Measurements from ENCODE around the gene KIF26A. TPM values are rescaled to one million over a fixed set of nuclear protein-coding genes. Genes with fewer than 3 reads are reported as not detected.

The KIF26A gene
- total RNA-seq, 4 donors from 2014 or later: 4.6 to 7.2 (median 5.6) TPM

- TF ChIP-seq POLR2A (IDR thresholded peaks at IDR 0.05; ENCODE audit: low read depth): no peak
- no peak for TF ChIP-seq POLR2AphosphoS5 (IDR thresholded peaks at IDR 0.05)
- TF ChIP-seq CTCF (IDR thresholded peaks at IDR 0.05): no peak
- TF ChIP-seq EP300 (IDR thresholded peaks at IDR 0.05): no peak
- Histone ChIP-seq H3K4me3 (no peak overlapping the region), H3K4me1 (peaks cover 2 to 7% (median 5%) of the 10 kb centered on the region in 4 donors), H3K36me3 (no peaks in the 10 kb centered on the region), H3K27ac (replicated peaks in 1 of 4) (no peak overlapping the region), H3K9me3 (no peaks in the 10 kb centered on the region), H3K27me3 (peaks cover 0 to 47% (median 0%) of the 10 kb centered on the region in 4 donors)
- intact Hi-C loops (cut with DNase I): no loop called here
- WGBS: 74% methylated on average over 6 of the region's 21 CpGs
- DNase-seq (ENCODE audit: extremely low spot score): no peak
Observed at GRCh38 chr14:104111301-104112112, 26.9 kb upstream of the KIF26A start.

- DNase-seq (ENCODE audit: extremely low spot score): no peak
- no peak overlapping the region for H3K4me3 ChIP-seq
- peaks cover 0 to 53% (median under 1%) of the 10 kb centered on the region in 4 donors for H3K27me3 ChIP-seq
- H3K9me3 ChIP-seq: no peaks in the 10 kb centered on the region
- H3K4me1 ChIP-seq: peaks cover 4 to 13% (median 11%) of the 10 kb centered on the region in 4 donors
- no peaks in the 10 kb centered on the region for H3K36me3 ChIP-seq
- no peak overlapping the region for H3K27ac ChIP-seq (replicated peaks in 1 of 4)
- TF ChIP-seq CTCF (IDR thresholded peaks at IDR 0.05): no peak
- TF ChIP-seq POLR2A (IDR thresholded peaks at IDR 0.05; ENCODE audit: low read depth): no peak
- no peak for TF ChIP-seq POLR2AphosphoS5 (IDR thresholded peaks at IDR 0.05)
- TF ChIP-seq EP300 (IDR thresholded peaks at IDR 0.05): no peak
- WGBS: 91% methylated on average over 4 of the region's 6 CpGs
- intact Hi-C loops (cut with DNase I): no loop called here
Observed at GRCh38 chr14:104112113-104112505, 26.3 kb upstream of the KIF26A start.

- WGBS: 64% methylated on average over 11 of the region's 17 CpGs
- DNase-seq (ENCODE audit: extremely low spot score): no peak
Observed at GRCh38 chr14:104112609-104113571, 25.5 kb upstream of the KIF26A start.

GRCh38 chr14:104113631-104114420 is 24.6 kb upstream of the KIF26A start:
- TF ChIP-seq CTCF (IDR thresholded peaks at IDR 0.05): no peak
- no peak for TF ChIP-seq POLR2AphosphoS5 (IDR thresholded peaks at IDR 0.05)
- no peak for TF ChIP-seq POLR2A (IDR thresholded peaks at IDR 0.05; ENCODE audit: low read depth)
- no peak for TF ChIP-seq EP300 (IDR thresholded peaks at IDR 0.05)
- H3K9me3 ChIP-seq: no peaks in the 10 kb centered on the region
- WGBS: 69% methylated on average over 16 of the region's 23 CpGs
- no peak overlapping the region for H3K4me3 ChIP-seq
- no peak for DNase-seq (ENCODE audit: extremely low spot score)
- H3K4me1 ChIP-seq: peaks cover 7 to 24% (median 20%) of the 10 kb centered on the region in 4 donors
- H3K36me3 ChIP-seq: no peaks in the 10 kb centered on the region
- peaks cover 0 to 70% (median 13%) of the 10 kb centered on the region in 4 donors for H3K27me3 ChIP-seq
- H3K27ac ChIP-seq (replicated peaks in 1 of 4): no peak overlapping the region
- intact Hi-C loops (cut with DNase I): no loop called here

More at GRCh38 chr14:104112609-104113571, 25.5 kb upstream of the KIF26A start:
- no peak overlapping the region for H3K4me3 ChIP-seq
- H3K27me3 ChIP-seq: peaks cover 0 to 61% (median 4%) of the 10 kb centered on the region in 4 donors
- no peak overlapping the region for H3K27ac ChIP-seq (replicated peaks in 1 of 4)
- no peak for TF ChIP-seq EP300 (IDR thresholded peaks at IDR 0.05)
- H3K4me1 ChIP-seq: peaks cover 7 to 21% (median 19%) of the 10 kb centered on the region in 4 donors
- H3K36me3 ChIP-seq: no peaks in the 10 kb centered on the region
- intact Hi-C loops (cut with DNase I): no loop called here
- no peaks in the 10 kb centered on the region for H3K9me3 ChIP-seq

All from esophagus muscularis mucosa (tissue), 4 donors.